HG03432 (cell line): ENCODE results near the gene PNISR.

Experiments
- ATAC-seq: cut with Tn5 transposase; IDR thresholded peaks from one replicate; pipeline ENCODE4 v1.9.1; 2021; ENCODE audit warnings: mild to moderate bottlenecking, moderate library complexity; ENCODE audit not compliant: unreplicated experiment

PNISR gene

DNA sequence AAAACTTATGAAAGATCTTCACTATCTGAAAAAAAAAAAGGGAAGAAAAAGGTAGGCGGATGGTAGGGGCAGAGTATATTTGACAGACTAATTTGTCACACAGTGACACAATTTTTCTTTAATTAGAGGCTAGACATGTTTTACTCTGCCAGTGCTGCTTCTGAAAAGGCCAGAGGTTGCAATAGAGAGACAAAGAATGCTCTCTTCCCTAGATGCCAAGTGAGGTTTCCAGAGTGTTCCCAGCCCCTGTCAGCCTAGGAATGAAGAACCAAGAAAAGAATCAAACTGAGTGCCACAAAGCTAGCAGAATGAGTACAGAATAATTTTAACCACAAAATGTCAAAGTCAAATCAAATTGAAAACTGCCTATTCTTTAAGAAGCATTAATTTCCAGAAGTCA is 13.0 kb downstream of the PNISR start:
- no peak for ATAC-seq

DNA sequence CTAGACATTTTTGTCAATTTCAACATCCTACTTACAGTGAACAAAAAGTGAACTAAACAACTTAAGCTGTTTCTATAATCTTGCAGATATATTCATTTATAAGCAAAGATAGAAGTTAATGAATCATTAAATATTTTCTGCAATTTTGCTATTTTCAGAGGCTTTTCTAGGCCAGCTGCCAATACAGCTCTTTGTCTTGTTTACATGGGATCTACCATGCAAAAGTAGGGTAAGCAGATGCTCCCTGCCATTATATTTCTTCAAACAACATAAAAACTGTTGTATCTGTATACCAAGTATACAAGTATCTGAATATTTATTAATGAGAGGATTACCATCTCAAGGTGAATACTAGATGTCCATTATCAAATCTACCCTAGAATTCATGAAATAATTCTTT is 15.4 kb downstream of the PNISR start:
- ATAC-seq = no peak

DNA sequence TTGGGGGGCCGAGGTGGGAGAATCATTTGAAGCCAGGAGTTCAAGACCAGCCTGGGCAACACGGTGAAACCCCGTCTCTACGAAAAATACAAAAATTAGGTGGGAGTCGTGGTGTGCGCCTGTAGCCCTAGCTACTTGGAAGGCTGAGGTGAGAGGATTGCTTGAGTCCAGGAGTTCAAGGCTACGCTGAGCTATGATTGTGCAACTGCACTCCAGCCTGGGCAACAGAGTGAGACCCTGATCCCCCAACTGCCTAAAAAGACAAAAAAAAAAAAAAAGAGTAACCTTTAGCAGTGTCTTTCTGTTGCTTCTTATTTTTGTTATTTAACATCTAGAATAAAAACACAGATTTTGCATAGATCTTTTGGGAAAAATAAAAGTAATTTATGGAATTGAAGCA is 18.0 kb downstream of the PNISR start:
- ATAC-seq = no peak

DNA sequence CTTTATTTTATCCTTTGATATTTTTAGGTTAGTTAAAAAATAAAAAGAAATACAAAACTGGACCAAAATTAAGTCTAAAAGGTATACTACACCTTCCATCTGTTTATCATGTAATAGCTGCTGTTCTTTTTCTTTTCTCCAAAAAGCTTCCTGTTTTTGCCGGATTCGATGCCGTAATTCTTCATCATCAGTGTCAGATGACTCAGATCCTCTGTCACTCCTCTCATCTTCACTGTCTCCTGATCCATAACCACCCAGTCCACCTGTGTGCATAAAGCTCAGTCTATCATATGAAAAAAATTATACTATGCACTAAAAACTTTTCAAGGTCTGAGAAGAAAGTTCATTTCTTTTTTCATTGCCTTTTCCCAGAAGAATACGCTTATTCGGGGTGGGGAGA is 22.7 kb downstream of the PNISR start:
- ATAC-seq = no peak

DNA sequence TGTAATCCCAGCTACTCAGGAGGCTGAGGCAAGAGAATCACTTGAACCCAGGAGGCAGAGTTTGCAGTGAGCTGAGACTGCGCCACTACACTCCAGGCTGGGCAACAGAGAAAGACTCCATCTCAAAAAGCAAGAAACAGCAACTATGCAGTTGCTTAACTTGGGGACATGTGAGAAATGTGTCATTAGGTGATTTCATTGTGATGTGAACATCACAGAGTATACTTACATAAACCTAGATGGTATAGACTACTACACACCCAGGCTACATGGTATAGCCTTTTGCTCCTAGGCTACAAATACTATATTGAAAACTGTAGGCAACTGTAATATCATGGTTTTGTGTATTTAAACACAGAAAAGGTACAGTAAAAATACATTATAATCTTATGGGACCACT is 27.8 kb downstream of the PNISR start:
- no peak for ATAC-seq

DNA sequence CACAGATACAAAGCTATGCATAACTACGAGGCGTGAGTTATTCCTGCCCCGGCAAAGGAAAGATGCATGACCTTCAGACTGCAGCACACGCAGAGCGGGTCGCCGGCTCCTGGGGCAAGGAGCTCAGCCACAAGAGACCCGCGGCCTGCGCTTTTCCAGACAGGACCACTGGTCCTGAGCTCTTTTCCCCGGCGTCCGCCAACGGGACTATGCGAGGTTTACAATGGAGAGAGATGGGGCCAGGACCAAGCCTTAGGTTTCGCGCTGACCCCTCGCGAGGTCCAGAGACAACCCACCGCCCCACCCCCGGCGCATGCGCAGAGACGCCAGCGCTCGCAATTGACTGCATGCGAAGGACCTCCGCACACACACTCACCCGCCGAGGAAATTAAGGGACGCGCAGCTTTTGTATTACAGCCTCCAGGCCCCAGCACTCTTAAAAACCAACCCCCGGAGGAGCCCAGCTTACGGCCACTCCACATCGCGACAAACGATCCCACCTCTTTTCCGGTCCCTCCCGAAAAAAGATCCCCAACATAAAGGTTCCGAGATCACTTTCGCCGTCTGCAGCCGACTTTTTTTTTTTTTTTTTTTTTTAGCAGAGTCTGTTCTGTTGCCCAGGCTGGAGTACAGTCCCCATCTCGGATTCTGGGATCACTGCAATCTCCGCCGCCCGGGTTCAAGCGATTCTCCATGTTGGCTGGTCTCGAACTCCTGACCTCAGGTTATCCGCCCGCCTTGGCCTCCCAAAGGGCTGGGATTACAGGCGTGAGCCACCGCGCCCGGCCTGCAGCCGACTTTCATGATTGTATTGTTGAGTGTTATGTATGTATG is 31.2 kb downstream of the PNISR start, which contains the start of gene COQ3:
Gene COQ3, minus strand, starts transcription at position 498 of the 834 bp plus-strand sequence. Its CDS starts 16 bp downstream, at position 482.
- peak; percentile 87 for ATAC-seq

DNA sequence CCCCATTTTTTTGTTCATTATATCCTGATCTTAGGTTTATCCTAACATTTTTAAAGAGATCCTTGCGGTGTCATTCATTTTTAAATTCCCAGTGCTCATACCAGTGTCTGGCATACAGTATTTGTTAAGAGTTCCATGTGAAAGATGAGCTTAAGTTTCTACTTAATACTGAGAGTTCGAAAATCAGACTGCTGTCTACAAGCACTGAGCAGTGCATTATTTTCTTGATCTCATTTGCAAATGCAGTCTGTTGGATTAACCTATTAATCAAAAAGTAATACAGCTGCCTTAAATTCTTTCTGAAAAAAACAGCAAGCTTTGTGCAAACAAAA is 31.8 kb downstream of the PNISR start:
- ATAC-seq = peak; percentile 27

DNA sequence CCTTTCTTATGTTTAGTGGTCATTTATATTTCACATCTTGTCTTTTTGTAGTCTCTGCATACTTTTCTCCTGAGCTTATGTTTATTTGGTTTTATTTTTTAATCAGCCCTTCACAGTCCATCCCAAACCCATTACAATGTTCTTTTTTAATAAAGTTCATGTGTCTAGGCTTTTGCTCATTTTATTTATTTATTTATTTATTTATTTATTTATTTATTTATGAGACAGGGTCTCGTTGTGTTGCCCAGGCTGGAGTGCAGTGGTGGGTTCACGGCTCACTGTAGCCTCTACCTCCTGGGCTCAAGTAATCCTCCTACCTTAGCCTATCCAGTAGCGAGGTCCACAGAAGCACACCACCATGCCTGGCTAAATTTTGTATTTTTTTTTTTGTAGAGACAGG is 34.2 kb downstream of the PNISR start:
- ATAC-seq = no peak

DNA sequence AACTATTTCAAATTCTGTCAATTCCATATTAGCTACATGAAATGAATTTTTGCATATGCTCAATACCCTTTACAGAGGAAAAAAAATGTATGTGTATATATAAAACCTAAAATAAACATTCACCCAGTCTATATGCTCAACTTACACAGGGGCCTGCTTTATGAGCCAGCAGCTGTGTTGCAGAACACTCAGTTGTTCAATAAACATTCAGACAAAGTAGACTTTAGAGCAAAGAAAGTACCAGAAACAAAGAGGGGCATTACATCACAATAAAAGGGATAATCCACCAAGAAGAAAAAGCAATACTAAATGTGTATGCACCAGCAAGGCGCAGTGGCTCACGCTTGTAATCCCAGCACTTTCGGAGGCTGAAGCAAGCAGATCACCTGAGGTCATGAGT is 40.6 kb downstream of the PNISR start:
- no peak for ATAC-seq

DNA sequence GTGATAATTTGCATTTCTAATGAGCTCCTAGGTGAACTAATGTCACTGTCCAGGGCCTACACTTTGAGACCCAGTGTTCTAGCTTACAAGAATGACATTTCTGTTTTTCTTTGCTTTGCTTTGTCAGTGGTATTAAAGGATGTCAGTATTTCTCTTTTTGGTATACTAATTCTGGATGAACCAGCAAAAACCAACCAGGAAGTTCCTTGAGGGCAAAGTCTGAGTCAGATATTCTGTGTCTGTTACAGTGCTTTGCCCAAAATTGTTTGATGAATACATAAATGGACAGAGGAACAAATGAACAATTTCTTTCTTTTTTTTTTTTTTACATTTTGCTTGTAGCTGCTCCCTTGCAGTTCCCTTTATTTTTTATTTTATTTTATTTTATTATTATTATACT is 46.5 kb downstream of the PNISR start:
- no peak for ATAC-seq

DNA sequence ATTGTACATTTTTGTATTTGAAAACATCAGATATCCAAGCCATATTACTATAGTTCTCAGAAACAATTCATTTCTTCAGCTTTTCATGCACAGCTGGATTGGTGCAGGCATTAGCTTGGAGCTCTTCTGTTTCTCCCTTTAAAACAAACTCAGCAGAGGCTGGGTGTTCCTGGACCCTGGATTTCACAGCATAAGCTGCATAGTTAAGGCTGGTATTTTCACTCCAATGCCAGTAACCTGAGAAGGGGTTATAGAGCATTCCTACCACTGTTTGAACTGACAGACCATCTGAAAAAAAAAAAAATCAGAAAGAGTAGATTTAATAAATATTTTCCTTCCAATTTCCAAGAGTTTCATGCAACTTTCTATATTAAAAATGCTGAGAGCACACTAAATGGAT is 55.6 kb downstream of the PNISR start:
- no peak for ATAC-seq

DNA sequence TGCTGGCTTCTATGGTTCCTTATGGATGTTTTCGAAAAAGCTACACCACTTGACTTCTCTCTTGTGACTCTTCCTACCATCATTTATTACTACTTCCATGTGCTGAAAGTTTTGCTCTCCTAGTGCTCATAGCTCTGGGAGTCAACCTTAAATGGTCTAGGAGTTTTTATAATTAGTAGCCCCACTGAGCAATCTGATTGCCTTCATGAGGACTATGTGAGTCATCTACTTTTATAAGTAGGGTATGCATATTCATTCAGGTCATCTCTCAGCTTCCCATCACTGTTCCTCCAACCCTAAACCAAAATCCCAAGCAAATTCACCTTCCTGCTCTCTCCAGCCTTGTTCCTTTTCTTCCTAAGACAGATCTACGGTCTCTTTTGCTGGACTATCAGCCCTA is 58.3 kb downstream of the PNISR start:
- ATAC-seq = no peak

DNA sequence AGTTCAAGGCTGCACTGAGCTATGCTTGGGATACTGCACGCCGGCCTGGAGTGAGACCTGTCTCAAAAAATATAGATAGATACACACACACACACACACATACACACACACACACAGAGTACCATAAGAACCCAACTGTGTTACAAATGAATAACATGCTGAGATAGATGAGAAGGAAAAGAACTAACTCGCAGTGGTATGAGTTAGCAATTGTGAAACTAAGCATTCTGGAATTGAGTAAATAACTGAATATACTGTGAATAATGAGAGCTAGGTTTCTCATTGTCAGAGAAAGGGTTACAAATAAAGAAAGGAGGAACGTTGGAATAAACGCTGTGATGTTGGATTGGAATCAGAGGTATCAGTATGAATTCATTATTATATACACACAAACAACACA is 61.1 kb downstream of the PNISR start:
- peak; percentile 95 for ATAC-seq

DNA sequence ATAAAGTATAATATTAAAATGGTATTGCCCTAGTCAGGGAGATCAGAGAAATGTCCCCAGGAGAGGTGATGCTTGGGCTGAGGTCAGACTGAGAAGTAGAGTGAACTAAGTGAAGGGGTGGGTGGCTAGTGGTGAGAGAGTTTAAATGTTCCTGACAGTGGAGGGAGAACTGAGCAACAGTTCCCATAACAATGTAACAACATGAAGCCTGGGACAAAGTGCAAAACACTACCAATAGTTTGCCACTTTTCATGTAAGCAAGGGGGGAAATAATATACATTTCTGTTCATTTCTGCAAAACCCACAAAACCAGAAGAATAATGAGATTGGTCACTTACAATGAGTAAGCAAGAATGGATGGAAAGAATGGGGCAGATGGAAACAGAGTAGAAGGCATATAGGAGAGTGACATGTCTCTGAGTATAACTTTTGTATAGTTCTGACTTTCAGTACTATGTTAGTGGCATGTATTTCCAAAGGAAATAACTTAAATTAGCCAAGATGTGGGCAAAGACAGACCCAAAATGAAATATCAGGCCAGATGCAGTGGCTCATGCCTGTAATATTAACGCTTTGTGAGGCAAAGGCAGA is 62.3 kb downstream of the PNISR start:
- no peak for ATAC-seq

DNA sequence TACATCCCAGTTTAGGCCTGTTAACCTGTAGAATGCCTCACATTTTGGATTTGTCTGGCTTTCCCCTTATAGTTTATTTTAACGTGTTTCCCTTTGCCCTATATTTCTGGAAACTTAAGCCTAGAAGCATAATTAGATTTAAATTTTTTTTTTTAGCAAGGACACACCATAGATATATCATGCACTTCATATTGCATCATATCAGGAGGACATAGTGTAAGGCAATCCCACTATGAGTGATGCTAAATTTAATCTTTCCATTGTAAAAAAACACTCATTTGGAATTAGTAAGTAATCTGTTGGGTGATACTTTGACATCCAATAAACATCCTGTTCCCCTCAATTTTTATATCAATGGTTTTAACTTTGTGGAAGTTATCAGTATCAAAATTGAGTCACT is 65.3 kb downstream of the PNISR start:
- no peak for ATAC-seq

DNA sequence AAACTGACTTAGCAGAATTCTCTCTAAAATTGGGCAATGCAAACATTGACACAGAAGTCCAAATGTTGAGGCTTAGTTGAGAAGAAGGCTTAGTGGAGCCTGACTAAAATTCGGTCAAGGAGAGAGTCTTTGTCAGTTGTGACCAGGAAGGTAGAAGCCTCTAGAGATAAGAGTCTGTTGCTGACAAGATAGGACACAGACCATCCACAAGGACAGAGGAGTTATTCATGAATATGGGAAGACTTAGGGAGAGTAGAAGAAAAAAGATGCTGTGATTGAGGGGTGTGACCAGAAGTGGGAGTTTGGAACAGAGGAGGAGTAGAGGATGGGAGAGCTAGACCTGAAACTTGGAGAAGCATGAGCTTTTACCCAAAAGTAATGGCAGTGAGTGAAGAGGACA is 68.5 kb downstream of the PNISR start:
- ATAC-seq = no peak

DNA sequence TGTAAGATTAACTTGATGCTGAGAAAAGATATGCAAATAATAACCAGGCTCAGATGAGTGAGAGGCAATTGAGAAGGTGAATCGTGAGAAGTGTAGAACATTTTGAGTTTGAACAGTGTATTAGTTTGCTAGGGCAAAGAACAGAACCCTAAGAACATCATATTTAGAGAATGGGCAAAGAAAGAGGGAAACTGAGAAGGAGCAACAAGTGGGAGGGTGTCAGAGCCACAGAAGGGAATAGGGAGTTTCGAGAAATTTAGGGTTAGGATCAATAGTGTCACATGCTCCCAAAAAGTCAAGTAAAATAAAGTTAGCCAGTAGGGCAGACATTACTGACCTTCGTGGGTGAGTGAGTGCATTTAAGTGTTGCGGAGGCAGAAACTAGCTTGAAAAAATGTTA is 70.1 kb downstream of the PNISR start:
- no peak for ATAC-seq

DNA sequence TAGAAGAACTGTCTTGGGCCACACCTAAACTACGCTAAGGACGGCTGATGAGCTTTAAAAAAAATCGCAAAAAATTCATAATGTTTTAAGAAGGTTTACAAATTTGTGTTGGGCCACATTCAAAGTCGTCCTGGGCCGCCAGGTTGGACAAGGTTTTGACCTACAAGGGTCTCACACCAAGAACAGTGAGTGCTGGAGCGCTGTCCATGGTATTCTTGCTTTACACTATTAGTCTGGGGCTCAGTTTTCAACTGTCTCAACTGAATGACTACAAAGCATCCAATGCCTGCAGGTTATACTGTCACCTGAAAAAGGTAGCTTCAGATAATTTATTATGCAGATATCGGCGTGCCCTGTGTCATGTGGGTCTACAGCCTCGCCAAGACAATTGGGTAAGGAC is 72.0 kb downstream of the PNISR start:
- ATAC-seq = no peak

DNA sequence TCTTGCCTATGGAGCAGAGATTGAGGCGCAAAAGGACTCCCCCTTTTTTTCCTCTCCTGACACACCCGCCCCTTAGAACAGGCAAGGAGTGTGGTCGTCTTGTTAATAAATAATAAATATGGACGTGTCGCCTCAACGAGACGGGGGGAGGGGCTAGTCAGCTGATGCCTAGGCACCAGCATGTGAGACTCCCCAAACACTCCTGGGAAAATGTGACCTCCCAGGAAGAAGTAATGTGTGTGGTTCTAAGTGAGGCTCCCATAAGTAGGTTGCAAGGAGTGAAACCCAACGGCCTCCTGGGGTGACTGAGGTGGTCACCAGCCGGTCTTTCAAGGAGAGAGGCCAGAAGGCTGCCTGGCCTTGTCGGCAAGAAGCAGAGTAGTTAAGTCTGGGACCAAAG is 74.5 kb downstream of the PNISR start:
- ATAC-seq = no peak

DNA sequence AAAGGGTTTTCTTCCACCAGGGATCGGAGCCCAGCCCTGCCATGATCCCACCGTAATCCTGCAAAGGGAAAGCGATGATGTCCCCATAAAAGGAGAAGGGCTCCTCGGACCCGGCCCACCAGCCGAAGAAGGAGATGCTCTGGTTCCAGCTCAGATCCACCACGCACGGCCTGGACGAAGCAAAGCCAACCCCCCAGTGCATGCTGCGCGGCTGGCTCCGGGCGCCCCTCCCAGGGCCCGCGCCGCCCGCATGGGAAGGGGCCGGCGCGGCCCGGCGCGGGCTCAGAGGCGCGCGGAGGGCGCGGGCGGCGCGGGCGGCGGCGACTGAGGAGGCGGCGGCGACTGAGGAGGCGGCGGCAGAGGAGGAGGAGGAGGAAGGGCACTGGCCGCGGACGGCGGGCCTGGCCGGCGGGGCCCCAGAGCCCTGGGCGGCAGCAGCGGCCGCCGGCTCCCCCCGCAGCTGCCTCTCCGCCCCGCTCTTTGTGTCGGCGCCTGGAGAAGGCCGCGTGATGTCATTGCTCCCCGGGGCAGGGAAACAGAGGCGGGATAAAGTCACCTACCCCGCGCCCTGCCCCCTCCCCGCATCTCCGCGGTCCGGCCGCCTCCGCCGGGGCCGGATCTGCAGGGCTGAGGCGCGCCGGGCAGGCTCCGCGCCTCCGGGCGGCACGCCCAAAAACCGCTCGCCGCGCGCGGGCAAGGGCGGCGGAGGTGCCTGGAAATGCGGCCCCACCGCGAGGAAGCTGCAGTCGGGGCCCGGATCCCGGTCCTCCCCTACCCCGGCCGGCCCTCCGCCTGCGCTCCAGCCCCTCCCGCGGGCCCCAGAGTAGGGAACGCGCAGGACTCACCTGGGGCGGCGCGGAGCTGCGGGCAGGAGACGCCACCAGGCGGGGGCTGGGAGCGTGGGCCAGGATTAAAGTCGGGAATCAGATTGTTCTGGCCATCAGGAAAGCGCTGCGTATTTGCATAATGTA is 75.7 kb downstream of the PNISR start, which contains the start of gene FAXC:
Gene FAXC, minus strand, starts transcription at position 504 of the 971 bp plus-strand sequence. Its CDS starts 302 bp downstream, at position 202.
- ATAC-seq = peak; percentile 64
